ENCODE measurements around the gene LRRC46.

DNA sequence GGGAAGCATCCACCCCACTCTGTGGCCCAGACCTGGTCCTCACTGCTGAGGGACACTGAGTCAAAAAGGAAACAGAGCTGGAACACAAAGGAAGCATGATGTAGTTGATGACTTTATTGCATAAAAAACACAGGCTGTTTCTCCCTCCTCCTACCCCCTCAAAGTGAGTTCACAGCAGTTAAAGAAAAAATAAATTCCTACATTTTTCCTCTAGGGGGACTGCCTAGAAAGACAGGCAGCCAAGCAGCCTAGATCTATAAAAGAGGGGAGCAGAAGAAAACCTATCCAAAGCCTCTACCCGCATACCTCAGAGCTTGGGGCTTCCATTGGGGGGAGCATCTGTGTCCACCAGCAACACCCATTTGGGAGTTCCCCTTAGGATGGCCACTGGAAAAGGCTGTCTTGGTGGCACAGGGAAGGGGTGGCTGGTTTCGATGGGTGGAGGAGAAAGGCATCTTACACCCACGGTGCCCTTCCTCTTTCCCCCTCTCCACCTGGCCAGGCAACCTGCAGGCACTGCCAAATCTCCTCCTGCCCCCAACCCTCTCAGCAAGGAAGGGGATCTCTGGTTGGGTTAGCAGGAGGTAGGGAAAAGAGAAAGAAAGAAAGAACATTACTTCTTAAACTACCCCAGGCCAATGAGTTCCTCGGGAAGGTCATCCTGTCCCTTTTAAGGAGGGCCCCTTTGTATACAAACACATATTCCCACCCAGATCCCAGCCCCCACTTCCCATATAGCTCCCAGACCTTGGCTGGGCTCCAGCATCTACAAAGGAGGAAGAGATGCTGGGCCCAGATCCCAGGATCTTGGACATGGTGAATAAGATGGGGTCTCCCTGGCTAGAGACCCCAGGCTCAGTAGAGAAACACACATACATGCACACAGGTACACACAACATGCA is 13.6 kb downstream of the LRRC46 start:
- TF ChIP-seq POLR2A (IDR thresholded peaks at IDR 0.05) (no peak), POLR2AphosphoS5 (IDR thresholded peaks at IDR 0.05; ENCODE audit: insufficient read depth in 1 of 2, low read depth in 1 of 2) (no peak)
- TF ChIP-seq, protein P1, sequence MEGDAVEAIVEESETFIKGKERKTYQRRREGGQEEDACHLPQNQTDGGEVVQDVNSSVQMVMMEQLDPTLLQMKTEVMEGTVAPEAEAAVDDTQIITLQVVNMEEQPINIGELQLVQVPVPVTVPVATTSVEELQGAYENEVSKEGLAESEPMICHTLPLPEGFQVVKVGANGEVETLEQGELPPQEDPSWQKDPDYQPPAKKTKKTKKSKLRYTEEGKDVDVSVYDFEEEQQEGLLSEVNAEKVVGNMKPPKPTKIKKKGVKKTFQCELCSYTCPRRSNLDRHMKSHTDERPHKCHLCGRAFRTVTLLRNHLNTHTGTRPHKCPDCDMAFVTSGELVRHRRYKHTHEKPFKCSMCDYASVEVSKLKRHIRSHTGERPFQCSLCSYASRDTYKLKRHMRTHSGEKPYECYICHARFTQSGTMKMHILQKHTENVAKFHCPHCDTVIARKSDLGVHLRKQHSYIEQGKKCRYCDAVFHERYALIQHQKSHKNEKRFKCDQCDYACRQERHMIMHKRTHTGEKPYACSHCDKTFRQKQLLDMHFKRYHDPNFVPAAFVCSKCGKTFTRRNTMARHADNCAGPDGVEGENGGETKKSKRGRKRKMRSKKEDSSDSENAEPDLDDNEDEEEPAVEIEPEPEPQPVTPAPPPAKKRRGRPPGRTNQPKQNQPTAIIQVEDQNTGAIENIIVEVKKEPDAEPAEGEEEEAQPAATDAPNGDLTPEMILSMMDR (IDR thresholded peaks at IDR 0.05), result no peak

Data from vagina (tissue), 2 donors.